B cell (primary cell): ENCODE results near the gene ST8SIA6. TPM values are rescaled to one million over a fixed set of nuclear protein-coding genes. Genes with fewer than 3 reads are reported as not detected.

Experiments used
- ATAC-seq: fragments of 200-7000 bp; cut with Tn5 transposase; one replicate; pipeline ENCODE4 v1.10.0; 2021; ENCODE audit warnings: low read depth, mild to moderate bottlenecking, moderate number of reproducible peaks, moderate library complexity
- CTCF ChIA-PET: fragments of 350-600 bp; sonication (Branson Sonifier 250); formaldehyde crosslinking; loops from one replicate; lab custom pipeline; 2021; ENCODE audit warnings: antibody characterized with exemption, inconsistent platforms; lab: Charles Lee
- POLR2A ChIA-PET: fragments of 350-600 bp; sonication (Branson Sonifier 250); formaldehyde crosslinking; loops from one replicate; lab custom pipeline; 2021; ENCODE audit warnings: antibody characterized with exemption; lab: Charles Lee
- DNase-seq: peaks from one replicate; pipeline ENCODE4 v3.0.0; 2013
- H2AFZ ChIP-seq: 2 replicates; pipeline ENCODE4 v1.6.1; 2012; ENCODE audit warnings: mild to moderate bottlenecking, low read depth, low read length; ENCODE audit not compliant: insufficient read depth, poor library complexity, severe bottlenecking
- H3K27ac ChIP-seq, 2 donors: 1 replicate in 1 of 2; 2 replicates in 1 of 2; pipeline ENCODE4 v1.5.1; 2012 to 2013; ENCODE audit warnings: low read length in 2 of 2, mild to moderate bottlenecking in 2 of 2, moderate library complexity in 1 of 2
- H3K27me3 ChIP-seq, 4 experiments: fragments of 200-600 bp in 1 of 4; sonication (generic) in 1 of 4; replicated peaks in 1 of 4; 1 replicate in 2 of 4; 2 replicates in 2 of 4; pipeline versions ENCODE4 v1.6.1 to v1.7.0; 2013 to 2016; ENCODE audit warnings: low read length in 3 of 4, mild to moderate bottlenecking in 2 of 4, mixed read lengths in 1 of 4, moderate library complexity in 1 of 4; ENCODE audit not compliant: insufficient read depth in 4 of 4, control insufficient read depth in 3 of 4; ENCODE audit errors: control extremely low read depth in 1 of 4
- H3K36me3 ChIP-seq, 2 experiments: replicated peaks in 1 of 2; 1 replicate in 1 of 2; 2 replicates in 1 of 2; pipeline versions ENCODE4 v1.6.1 to v1.7.1; 2013; ENCODE audit warnings: low read length in 1 of 2; ENCODE audit not compliant: insufficient read depth in 2 of 2, control insufficient read depth in 1 of 2; ENCODE audit errors: control extremely low read depth in 1 of 2, extremely low read depth in 1 of 2
- H3K4me1 ChIP-seq, 2 donors: fragments of 200-600 bp in 1 of 2; sonication (generic) in 1 of 2; 1 replicate in 1 of 2; 2 replicates in 1 of 2; pipeline versions ENCODE4 v1.5.1 to v1.6.1; 2013 to 2017; ENCODE audit warnings: low read length in 2 of 2; ENCODE audit not compliant: control insufficient read depth in 2 of 2, insufficient read depth in 2 of 2
- H3K4me2 ChIP-seq: replicated peaks from 2 replicates; pipeline ENCODE3; 2012; ENCODE audit warnings: mild to moderate bottlenecking, low read depth, low read length; ENCODE audit not compliant: poor library complexity, severe bottlenecking
- H3K4me3 ChIP-seq, 5 experiments: fragments of 200-600 bp in 1 of 5; sonication (generic) in 1 of 5; 1 replicate in 3 of 5; 2 replicates in 2 of 5; pipeline versions ENCODE4 v1.5.1 to v1.7.0; 2011 to 2016; ENCODE audit warnings: low read length in 4 of 5, mild to moderate bottlenecking in 4 of 5, low read depth in 2 of 5, control low read depth in 1 of 5, moderate library complexity in 1 of 5; ENCODE audit not compliant: insufficient read depth in 1 of 5; ENCODE audit errors: control extremely low read depth in 1 of 5, extremely low read depth in 1 of 5
- H3K79me2 ChIP-seq: fragments of 200-600 bp; sonication (generic); one replicate; pipeline ENCODE4 v1.6.0; 2016; ENCODE audit warnings: low read length; ENCODE audit not compliant: control insufficient read depth, insufficient read depth
- H3K9ac ChIP-seq: fragments of 200-600 bp; sonication (generic); 2 replicates; pipeline ENCODE4 v1.6.1; 2017; ENCODE audit warnings: mild to moderate bottlenecking, low read length, moderate library complexity
- H3K9me3 ChIP-seq, 3 donors: one replicate each; pipeline versions ENCODE4 v1.6.1 to v1.7.1; 2013; ENCODE audit warnings: low read length in 2 of 3; ENCODE audit not compliant: control insufficient read depth in 2 of 3, insufficient read depth in 1 of 3; ENCODE audit errors: control extremely low read depth in 1 of 3
- H4K20me1 ChIP-seq: 2 replicates; pipeline ENCODE4 v1.6.0; 2012; ENCODE audit warnings: mild to moderate bottlenecking, low read length; ENCODE audit not compliant: insufficient read depth, control insufficient read depth, poor library complexity, severe bottlenecking
- H3K27ac Mint-ChIP-seq: one replicate; pipeline ENCODE4 v1.8.0; 2021; ENCODE audit warnings: mixed read lengths
- H3K27me3 Mint-ChIP-seq: one replicate; pipeline ENCODE4 v1.8.0; 2021; ENCODE audit warnings: mixed read lengths
- H3K4me1 Mint-ChIP-seq: one replicate; pipeline ENCODE4 v1.8.0; 2021; ENCODE audit warnings: mixed read lengths
- H3K4me3 Mint-ChIP-seq: one replicate; pipeline ENCODE4 v1.8.0; 2021; ENCODE audit warnings: mixed read lengths
- H3K9me3 Mint-ChIP-seq: one replicate; pipeline ENCODE4 v1.8.0; 2022; ENCODE audit warnings: mixed read lengths; ENCODE audit not compliant: insufficient read depth
- CTCF ChIP-seq: fragments of 200-600 bp; IDR thresholded peaks from one replicate; pipeline ENCODE4 v1.8.0; 2022; ENCODE audit warnings: antibody characterized with exemption, mild to moderate bottlenecking
- EZH2 ChIP-seq: IDR thresholded peaks from 2 replicates; pipeline ENCODE4 v1.6.1; 2012; ENCODE audit warnings: borderline replicate concordance, low read depth, mild to moderate bottlenecking, moderate library complexity, low read length; ENCODE audit not compliant: insufficient read depth, poor library complexity, severe bottlenecking
- WGBS: methylation state at CpG from one replicate; pipeline ENCODE4 v1.1.5; 2013; ENCODE audit warnings: missing lambda C conversion rate; ENCODE audit not compliant: insufficient coverage; 5-methylcytosine and 5-hydroxymethylcytosine counted together
- intact Hi-C: fragments of 100-400 bp; cut with micrococcal nuclease; formaldehyde crosslinking; loops from one replicate; pipeline ENCODE4 v1.10.0; 2022
- polyA plus RNA-seq: library from polyadenylated mRNA; depleted of rRNA; stranded (reverse); fragments of >200 nt; gene quantifications from 2 replicates; pipeline ENCODE4 v1.2.3, GENCODE V29; 2012
- total RNA-seq, 2 donors: library from RNA; stranded (reverse); fragments of 120-200 nt in 1 of 2; gene quantifications; 1 replicate in 1 of 2; 2 replicates in 1 of 2; pipeline versions ENCODE4 v1.2.3 to v1.2.4, GENCODE V29; 2013 to 2022

The ST8SIA6 gene
- total and polyA plus RNA-seq, 2 donors (not counting 1 experiment from before 2014, with no cell fraction given) = 0.04 TPM; not detected in 1

DNA sequence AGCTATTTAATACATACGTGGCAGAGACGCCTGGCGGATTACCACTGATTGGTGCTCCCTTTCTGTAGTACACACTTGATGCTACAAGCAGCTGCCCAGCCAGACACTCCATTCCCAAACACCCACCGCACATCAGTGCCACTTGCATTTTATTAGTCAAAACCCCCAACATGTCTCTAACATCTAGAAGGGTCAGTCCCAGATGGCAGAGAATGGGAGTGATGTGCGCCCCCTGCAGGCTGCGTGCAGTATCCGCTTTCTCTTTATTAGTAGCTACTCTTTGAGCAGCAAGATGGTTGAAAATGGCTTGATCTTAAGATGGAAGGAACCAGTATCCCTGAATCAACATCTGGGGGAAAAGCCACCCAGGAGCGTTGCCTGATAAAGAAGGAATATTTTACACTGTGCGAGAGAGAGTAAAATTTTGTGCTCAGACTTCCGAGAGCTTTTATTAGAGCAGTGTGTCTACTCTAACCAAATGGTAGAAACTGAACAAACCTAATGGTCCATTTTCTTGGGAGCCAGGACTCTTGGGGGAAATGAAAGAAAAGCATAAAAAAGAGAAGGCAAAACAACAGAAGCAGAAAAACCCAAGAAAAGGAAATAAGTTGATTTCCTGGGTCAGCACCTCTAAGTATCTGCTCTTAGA is 78.3 kb downstream of the ST8SIA6 start:
- WGBS = 93% methylated on average over 2 of the region's 10 CpGs
- Mint-ChIP-seq H3K4me3 (no peak overlapping the region), H3K27me3 (peaks cover 8% of the 10 kb centered on the region), H3K27ac (no peak overlapping the region), H3K9me3 (no peaks in the 10 kb centered on the region), H3K4me1 (no peaks in the 10 kb centered on the region)
- H3K27me3 ChIP-seq = no peaks in the 10 kb centered on the region
- intact Hi-C loops = no loop called here
- H3K4me2 ChIP-seq = no peak overlapping the region
- ChIA-PET CTCF (interaction anchor here (1.1 to 2.1 kb wide), 3 partner anchors 10 to 24 kb away, joined by 3 to 9 read pairs (median 5); no protein-coding TSS in a partner anchor), POLR2A (no interaction called here)
- no peaks in the 10 kb centered on the region for H3K9me3 ChIP-seq
- no peaks in the 10 kb centered on the region for H3K36me3 ChIP-seq
- TF ChIP-seq CTCF (peak; percentile 39), EZH2 (no peak)
- H3K27ac ChIP-seq = no peak overlapping the region
- H3K79me2 ChIP-seq = no peaks in the 10 kb centered on the region
- no peaks in the 10 kb centered on the region for H4K20me1 ChIP-seq
- H3K4me3 ChIP-seq = no peak overlapping the region
- no peak overlapping the region for H3K9ac ChIP-seq
- DNase-seq (peak; percentile 10), ATAC-seq (no peak)
- H3K4me1 ChIP-seq = no peaks in the 10 kb centered on the region
- H2AFZ ChIP-seq = no peak overlapping the region

- Histone ChIP-seq H3K4me3 (no peak overlapping the region), H3K4me1 (no peaks in the 10 kb centered on the region), H3K9ac (no peak overlapping the region), H3K27ac (no peak overlapping the region), H4K20me1 (no peaks in the 10 kb centered on the region), H3K4me2 (no peak overlapping the region), H2AFZ (no peak overlapping the region), H3K36me3 (no peaks in the 10 kb centered on the region), H3K9me3 (no peaks in the 10 kb centered on the region), H3K79me2 (no peaks in the 10 kb centered on the region), H3K27me3 (no peaks in the 10 kb centered on the region)
- H3K27me3 Mint-ChIP-seq = no peaks in the 10 kb centered on the region
- WGBS = 75% methylated on average over 1 of the region's 4 CpGs
- no peak overlapping the region for H3K27ac Mint-ChIP-seq
- H3K9me3 Mint-ChIP-seq = peaks cover 4% of the 10 kb centered on the region
- ChIA-PET CTCF (interaction anchor here (0.7 kb wide), 1 partner anchor 391 kb away, joined by 4 read pairs; no protein-coding TSS in a partner anchor), POLR2A (no interaction called here)
- ATAC-seq (no peak), DNase-seq (no peak)
- no peak overlapping the region for H3K4me3 Mint-ChIP-seq
- H3K4me1 Mint-ChIP-seq = no peaks in the 10 kb centered on the region
- intact Hi-C loops = no loop called here
- TF ChIP-seq EZH2 (no peak), CTCF (no peak)
Measured at GRCh38 chr10:17368708-17369272, 85.6 kb downstream of the ST8SIA6 start.
